T-cell (primary cell): Measurements from ENCODE around the gene KBTBD8. TPM values are rescaled to one million over a fixed set of nuclear protein-coding genes. Genes with fewer than 3 reads are reported as not detected.

Experiments used
- ATAC-seq, 4 experiments: fragments of 200-7000 bp in 3 of 4; fragments of 150-1000 bp in 1 of 4; cut with Tn5 transposase; replicated peaks in 1 of 4; 1 replicate in 3 of 4; 2 replicates in 1 of 4; pipeline ENCODE4 v1.10.0; 2021; ENCODE audit warnings: moderate library complexity in 3 of 4, mild to moderate bottlenecking in 2 of 4, moderate number of reproducible peaks in 1 of 4
- CTCF ChIA-PET, 2 donors: fragments of 300-600 bp; sonication (Branson Sonifier 250); formaldehyde crosslinking; loops; one replicate each; lab custom pipeline; 2022; ENCODE audit warnings: antibody characterized with exemption in 2 of 2; lab: Charles Lee
- POLR2A ChIA-PET, 2 donors: fragments of 300-600 bp; sonication (Branson Sonifier 250); formaldehyde crosslinking; loops; one replicate each; lab custom pipeline; 2022; ENCODE audit warnings: antibody characterized with exemption in 2 of 2; lab: Charles Lee
- DNase-seq, 35 experiments: peaks; one replicate each; pipeline versions ENCODE4 v3.0.0 to v3.0.0-alpha.2; 2013 to 2023
- H3K27ac ChIP-seq: one replicate; pipeline ENCODE4 v1.5.1; 2013; ENCODE audit warnings: low read length
- H3K27me3 ChIP-seq, 2 experiments: replicated peaks in 1 of 2; 1 replicate in 1 of 2; 2 replicates in 1 of 2; pipeline versions ENCODE4 v1.6.1 to v1.7.0; 2013; ENCODE audit warnings: low read length in 1 of 2, mixed read lengths in 1 of 2; ENCODE audit not compliant: control insufficient read depth in 2 of 2, insufficient read depth in 2 of 2; ENCODE audit errors: extremely low read depth in 1 of 2
- H3K36me3 ChIP-seq, 2 donors: 1 replicate in 1 of 2; 2 replicates in 1 of 2; pipeline versions ENCODE4 v1.6.1 to v1.7.0; 2013; ENCODE audit warnings: low read length in 1 of 2; ENCODE audit not compliant: control insufficient read depth in 2 of 2, insufficient read depth in 1 of 2; ENCODE audit errors: extremely low read depth in 1 of 2
- H3K4me1 ChIP-seq, 2 experiments: 1 replicate in 1 of 2; 2 replicates in 1 of 2; pipeline versions ENCODE4 v1.6.1 to v1.7.0; 2013; ENCODE audit warnings: low read length in 2 of 2, mixed read lengths in 1 of 2; ENCODE audit not compliant: insufficient read depth in 2 of 2, control insufficient read depth in 1 of 2; ENCODE audit errors: extremely low read depth in 1 of 2
- H3K4me3 ChIP-seq, 2 donors: 1 replicate in 1 of 2; 2 replicates in 1 of 2; pipeline versions ENCODE4 v1.5.1 to v1.7.0; 2013; ENCODE audit warnings: mild to moderate bottlenecking in 2 of 2, low read length in 1 of 2, moderate library complexity in 1 of 2; ENCODE audit not compliant: control insufficient read depth in 1 of 2; ENCODE audit errors: extremely low read depth in 1 of 2
- H3K9me3 ChIP-seq: 2 replicates; pipeline ENCODE4 v1.7.0; 2013
- H3K27ac Mint-ChIP-seq, 2 donors: one replicate each; pipeline ENCODE4 v1.8.0; 2020 to 2021; ENCODE audit warnings: mild to moderate bottlenecking in 2 of 2, mixed read lengths in 2 of 2
- H3K27me3 Mint-ChIP-seq, 2 donors: one replicate each; pipeline ENCODE4 v1.8.0; 2021 to 2022; ENCODE audit warnings: mixed read lengths in 2 of 2
- H3K36me3 Mint-ChIP-seq: one replicate; pipeline ENCODE4 v1.8.0; 2021; ENCODE audit warnings: mixed read lengths
- H3K4me1 Mint-ChIP-seq, 3 donors: one replicate each; pipeline ENCODE4 v1.8.0; 2020 to 2022; ENCODE audit warnings: mixed read lengths in 3 of 3, mild to moderate bottlenecking in 1 of 3
- H3K4me3 Mint-ChIP-seq, 3 donors: one replicate each; pipeline ENCODE4 v1.8.0; 2020 to 2022; ENCODE audit warnings: mild to moderate bottlenecking in 3 of 3, mixed read lengths in 3 of 3, moderate library complexity in 3 of 3
- H3K9me3 Mint-ChIP-seq, 3 donors: one replicate each; pipeline ENCODE4 v1.8.0; 2020 to 2022; ENCODE audit warnings: mixed read lengths in 3 of 3
- WGBS: methylation state at CpG from one replicate; pipeline ENCODE4 v1.1.5; 2013; ENCODE audit warnings: missing lambda C conversion rate; ENCODE audit not compliant: insufficient coverage; 5-methylcytosine and 5-hydroxymethylcytosine counted together
- total RNA-seq, 35 experiments: library from RNA in 6 of 35; stranded (reverse) in 6 of 35; fragments of 120-200 nt in 1 of 35; gene quantifications; one replicate each; pipeline versions ENCODE4 v1.2.1 to v1.2.4 and lab custom pipeline; 2013 to 2026

Gene KBTBD8
- total RNA-seq, 5 donors from 2014 or later (not counting 1 experiment from before 2014, with no cell fraction given): 3.3 to 11.5 (median 6.1) TPM

- no CpG with 5 or more reads among the region's 6 CpGs for WGBS
These were observed 14.5 kb downstream of the KBTBD8 start for GRCh38 chr3:67012564-67012963.

GRCh38 chr3:67015702-67016484 is 17.8 kb downstream of the KBTBD8 start:
- ATAC-seq (no peak), DNase-seq (no peak)
- Histone ChIP-seq H3K9me3 (no peaks in the 10 kb centered on the region), H3K36me3 (peaks cover 0 to 4% of the 10 kb centered on the region in 2 donors), H3K27me3 (no peaks in the 10 kb centered on the region), H3K27ac (no peak overlapping the region), H3K4me1 (peaks cover 0 to 4% of the 10 kb centered on the region in 2 experiments), H3K4me3 (no peak overlapping the region)
- no peaks in the 10 kb centered on the region for H3K9me3 Mint-ChIP-seq
- WGBS: 80% methylated on average over 1 of the region's 8 CpGs
- H3K4me3 Mint-ChIP-seq: peak overlapping the region in 1 of 3 donors; percentile 2
- peaks cover 24 to 31% (median 29%) of the 10 kb centered on the region in 3 donors for H3K4me1 Mint-ChIP-seq
- CTCF ChIA-PET: interaction anchor here in 1 of 2 donors (1.5 kb wide), 1 partner anchor 43 kb away, joined by 5 read pairs; no protein-coding TSS in a partner anchor
- H3K27me3 Mint-ChIP-seq: no peaks in the 10 kb centered on the region
- H3K36me3 Mint-ChIP-seq: peaks cover 18% of the 10 kb centered on the region
- POLR2A ChIA-PET: no interaction called here
- peak overlapping the region in 1 of 2 donors; percentile 57 for H3K27ac Mint-ChIP-seq

More at GRCh38 chr3:67012564-67012963, 14.5 kb downstream of the KBTBD8 start:
- no peak overlapping the region for H3K4me3 Mint-ChIP-seq
- no peaks in the 10 kb centered on the region for H3K27me3 Mint-ChIP-seq
- ChIA-PET POLR2A (no interaction called here), CTCF (no interaction called here)
- no peaks in the 10 kb centered on the region for H3K9me3 ChIP-seq
- H3K36me3 Mint-ChIP-seq: peaks cover 45% of the 10 kb centered on the region
- no peak for DNase-seq
- H3K27ac Mint-ChIP-seq: no peak overlapping the region
- H3K27ac ChIP-seq: no peak overlapping the region
- H3K9me3 Mint-ChIP-seq: no peaks in the 10 kb centered on the region
- ATAC-seq: no peak
- H3K27me3 ChIP-seq: no peaks in the 10 kb centered on the region
- peaks cover 16 to 19% (median 17%) of the 10 kb centered on the region in 3 donors for H3K4me1 Mint-ChIP-seq
- H3K36me3 ChIP-seq: peaks cover 0 to 14% of the 10 kb centered on the region in 2 donors
- H3K4me3 ChIP-seq: no peak overlapping the region
- H3K4me1 ChIP-seq: peaks cover 0 to 4% of the 10 kb centered on the region in 2 experiments

- 100% methylated on average over 1 of the region's 3 CpGs for WGBS
- Histone ChIP-seq H3K9me3 (no peaks in the 10 kb centered on the region), H3K4me1 (peaks cover 0 to 4% of the 10 kb centered on the region in 2 experiments), H3K27me3 (no peaks in the 10 kb centered on the region), H3K27ac (no peak overlapping the region), H3K36me3 (peaks cover 0 to under 1% of the 10 kb centered on the region in 2 donors), H3K4me3 (no peak overlapping the region)
- POLR2A ChIA-PET: no interaction called here
- H3K9me3 Mint-ChIP-seq: no peaks in the 10 kb centered on the region
- DNase-seq (no peak), ATAC-seq (peak in 3 of 4 experiments; percentile 46 to 72 (median 47))
- peak overlapping the region; percentile 1 to 57 for H3K27ac Mint-ChIP-seq
- CTCF ChIA-PET: interaction anchor here in 1 of 2 donors (1.5 kb wide), 1 partner anchor 44 kb away, joined by 5 read pairs; no protein-coding TSS in a partner anchor
- peaks cover 24 to 31% (median 29%) of the 10 kb centered on the region in 3 donors for H3K4me1 Mint-ChIP-seq
- peak overlapping the region in 1 of 3 donors; percentile 2 for H3K4me3 Mint-ChIP-seq
- H3K36me3 Mint-ChIP-seq: peaks cover 13% of the 10 kb centered on the region
- no peaks in the 10 kb centered on the region for H3K27me3 Mint-ChIP-seq
These were observed 18.5 kb downstream of the KBTBD8 start for GRCh38 chr3:67016522-67017080.

- Histone ChIP-seq H3K4me3 (no peak overlapping the region), H3K36me3 (no peaks in the 10 kb centered on the region), H3K9me3 (no peaks in the 10 kb centered on the region), H3K27me3 (no peaks in the 10 kb centered on the region), H3K4me1 (peaks cover 0 to 4% of the 10 kb centered on the region in 2 experiments), H3K27ac (no peak overlapping the region)
- Mint-ChIP-seq H3K27ac (no peak overlapping the region), H3K4me3 (no peak overlapping the region), H3K4me1 (peaks cover 24 to 31% (median 29%) of the 10 kb centered on the region in 3 donors), H3K9me3 (no peaks in the 10 kb centered on the region), H3K36me3 (peaks cover 7% of the 10 kb centered on the region), H3K27me3 (no peaks in the 10 kb centered on the region)
- ChIA-PET CTCF (interaction anchor here in 1 of 2 donors (1.5 kb wide), 1 partner anchor 45 kb away, joined by 5 read pairs; no protein-coding TSS in a partner anchor), POLR2A (no interaction called here)
- no CpG with 5 or more reads among the region's 1 CpG for WGBS
- DNase-seq: no peak
- no peak for ATAC-seq
These were observed 19.1 kb downstream of the KBTBD8 start for GRCh38 chr3:67017211-67017610.

- H3K27me3 Mint-ChIP-seq: peaks cover 0 to 3% of the 10 kb centered on the region in 2 donors
- WGBS: 59% methylated on average over 11 of the region's 12 CpGs
- peaks cover 24 to 31% (median 29%) of the 10 kb centered on the region in 3 donors for H3K4me1 Mint-ChIP-seq
- Histone ChIP-seq H3K4me1 (peaks cover 0 to 4% of the 10 kb centered on the region in 2 experiments), H3K27me3 (no peaks in the 10 kb centered on the region), H3K4me3 (no peak overlapping the region), H3K27ac (no peak overlapping the region), H3K9me3 (no peaks in the 10 kb centered on the region), H3K36me3 (no peaks in the 10 kb centered on the region)
- DNase-seq (peak in 5 of 35 experiments; percentile 5 to 15 (median 9)), ATAC-seq (peak in 2 of 4 experiments; percentile 43 to 60)
- peak overlapping the region in 1 of 3 donors; percentile 18 for H3K4me3 Mint-ChIP-seq
- H3K36me3 Mint-ChIP-seq: peaks cover 3% of the 10 kb centered on the region
- H3K9me3 Mint-ChIP-seq: no peaks in the 10 kb centered on the region
- POLR2A ChIA-PET: no interaction called here
- H3K27ac Mint-ChIP-seq: no peak overlapping the region
- CTCF ChIA-PET: no interaction called here
These were observed 20.1 kb downstream of the KBTBD8 start for GRCh38 chr3:67018105-67018788.
